Skin epidermis (tissue), 12 donors: ENCODE data around the gene SLC2A8.

Experiments
- H3K27ac ChIP-seq, 21 experiments: fragments of 200-600 bp; sonication (generic) in 11 of 21; one replicate each; pipeline ENCODE4 v1.5.0; 2020; ENCODE audit warnings: mild to moderate bottlenecking in 3 of 21, inconsistent platforms in 2 of 21, moderate library complexity in 2 of 21
- H3K4me3 ChIP-seq, 7 experiments: fragments of 200-600 bp; sonication (generic) in 2 of 7; one replicate each; pipeline ENCODE4 v1.5.0; 2020; ENCODE audit warnings: inconsistent platforms in 2 of 7, mild to moderate bottlenecking in 2 of 7, moderate library complexity in 1 of 7

SLC2A8 gene

DNA sequence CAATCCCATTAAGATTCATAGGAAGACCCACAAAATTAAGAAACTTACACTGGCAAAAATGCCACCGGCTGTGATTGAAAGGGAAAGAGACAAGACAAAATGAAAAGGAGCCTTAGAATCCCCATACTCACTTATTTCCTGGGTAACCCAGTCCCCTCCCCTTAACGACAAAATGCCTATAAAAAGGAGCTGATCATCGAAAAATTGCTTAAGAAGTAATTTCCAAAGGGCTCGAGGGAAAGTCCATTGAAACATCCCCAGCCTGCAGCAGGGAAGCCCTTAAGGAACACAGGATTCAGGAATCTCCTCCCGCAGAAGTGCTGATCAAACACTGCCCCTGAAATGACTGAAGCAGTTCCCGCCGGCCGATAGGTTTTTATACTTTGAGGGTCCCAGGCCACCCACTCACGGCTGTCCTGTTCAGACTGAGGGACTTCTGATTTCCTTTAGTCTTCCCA lies 26.5 kb downstream of the SLC2A8 start:
- Histone ChIP-seq H3K4me3 (peak overlapping the region; percentile 55 to 91 (median 69)), H3K27ac (peak overlapping the region in 20 of 21 experiments; percentile 80 to 93 (median 91))

DNA sequence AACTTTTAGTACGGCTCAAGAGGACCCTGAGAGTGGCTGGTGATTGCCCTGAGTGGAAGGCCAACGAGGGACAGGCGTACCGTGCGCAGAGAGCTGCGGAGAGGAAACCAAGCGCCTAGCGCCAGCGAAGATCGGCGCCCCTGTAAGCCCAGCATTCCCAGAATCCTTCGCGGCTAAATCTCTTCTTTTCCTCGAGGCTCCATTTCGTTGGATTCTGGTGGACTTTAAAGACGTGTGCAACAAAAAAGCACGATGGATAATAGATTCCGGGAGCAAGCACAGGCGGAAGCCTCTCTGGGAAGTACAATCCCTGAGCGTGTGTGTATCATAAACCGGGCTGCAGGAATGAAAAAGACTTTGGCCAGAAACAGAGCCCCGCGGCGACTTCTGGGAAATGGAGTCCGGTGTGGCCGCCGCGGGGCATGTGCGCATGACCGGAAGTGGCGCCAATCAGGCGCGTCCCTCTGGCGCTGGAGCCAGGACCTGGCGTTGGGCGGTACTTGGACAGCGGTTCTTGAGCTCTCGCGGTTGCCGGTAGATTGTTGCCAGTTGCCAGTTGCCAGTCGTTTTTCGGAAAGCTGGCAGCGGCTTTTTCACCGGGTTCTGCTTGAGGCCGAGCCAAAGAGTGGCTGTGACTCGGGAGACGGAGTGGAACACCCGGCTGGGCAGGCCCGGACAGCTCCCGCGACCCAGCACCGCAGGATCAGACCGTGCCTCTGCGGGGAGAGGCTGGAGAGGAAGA lies 27.1 kb downstream of the SLC2A8 start, which contains the start of gene ZNF79:
Gene ZNF79 (plus strand): TSS at position 449 of the 742 bp plus-strand sequence. CDS start 406 bp downstream, outside the sequence.
- Histone ChIP-seq H3K27ac (peak within 1 kb of the TSS; percentile 31 to 93 (median 91)), H3K4me3 (peak within 1 kb of the TSS; percentile 55 to 91 (median 69))

DNA sequence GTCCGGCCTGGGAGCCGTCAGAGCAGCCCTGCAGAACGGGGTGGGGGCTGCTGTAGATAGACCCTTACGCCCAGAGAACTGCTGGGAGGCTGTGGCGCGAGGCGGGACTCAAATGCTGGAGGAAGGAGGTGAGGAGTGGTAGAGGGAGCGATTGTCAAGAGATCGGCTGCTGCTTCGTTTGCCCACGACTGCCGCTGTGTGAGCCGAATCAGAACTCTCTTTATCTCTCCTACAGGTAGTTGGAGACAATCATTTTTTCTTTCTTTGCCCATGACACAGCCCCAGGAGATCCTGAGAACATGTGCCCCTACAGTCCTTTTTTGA lies 27.7 kb downstream of the SLC2A8 start:
- Histone ChIP-seq H3K4me3 (peak overlapping the region; percentile 55 to 91 (median 69)), H3K27ac (peak overlapping the region; percentile 31 to 93 (median 91))

GRCh38 chr9:127426756-127427155 lies 29.8 kb downstream of the SLC2A8 start:
- no peak overlapping the region for H3K4me3 ChIP-seq
- no peak overlapping the region for H3K27ac ChIP-seq

- no peak overlapping the region for H3K4me3 ChIP-seq
- H3K27ac ChIP-seq: no peak overlapping the region
These were observed 31.4 kb downstream of the SLC2A8 start for GRCh38 chr9:127428348-127428747.

- H3K27ac ChIP-seq: no peak overlapping the region
- H3K4me3 ChIP-seq: no peak overlapping the region
These were observed 33.4 kb downstream of the SLC2A8 start for GRCh38 chr9:127430415-127430814.

GRCh38 chr9:127437497-127438264 lies 40.7 kb downstream of the SLC2A8 start:
- H3K4me3 ChIP-seq: no peak overlapping the region
- H3K27ac ChIP-seq: peak overlapping the region in 2 of 21 experiments; percentile 36 to 61

GRCh38 chr9:127438394-127438793 lies 41.4 kb downstream of the SLC2A8 start:
- no peak overlapping the region for H3K4me3 ChIP-seq
- no peak overlapping the region for H3K27ac ChIP-seq

- Histone ChIP-seq H3K4me3 (no peak overlapping the region), H3K27ac (peak overlapping the region in 1 of 21 experiments; percentile 18)
These were observed 47.4 kb downstream of the SLC2A8 start for GRCh38 chr9:127444283-127444920.

GRCh38 chr9:127444921-127445850 lies 48.2 kb downstream of the SLC2A8 start:
- H3K27ac ChIP-seq: peak overlapping the region in 1 of 21 experiments; percentile 10
- H3K4me3 ChIP-seq: no peak overlapping the region

- H3K4me3 ChIP-seq: no peak overlapping the region
- H3K27ac ChIP-seq: peak overlapping the region in 1 of 21 experiments; percentile 10
These were observed 49.1 kb downstream of the SLC2A8 start for GRCh38 chr9:127445851-127446712.

GRCh38 chr9:127446713-127447415 lies 49.9 kb downstream of the SLC2A8 start:
- no peak overlapping the region for H3K4me3 ChIP-seq
- H3K27ac ChIP-seq: no peak overlapping the region

GRCh38 chr9:127447416-127448111 lies 50.6 kb downstream of the SLC2A8 start:
- Histone ChIP-seq H3K4me3 (no peak overlapping the region), H3K27ac (no peak overlapping the region)

GRCh38 chr9:127448112-127448805 lies 51.3 kb downstream of the SLC2A8 start:
- Histone ChIP-seq H3K27ac (peak overlapping the region in 4 of 21 experiments; percentile 91 to 98 (median 96)), H3K4me3 (peak overlapping the region in 2 of 7 experiments; percentile 63 to 91)

DNA sequence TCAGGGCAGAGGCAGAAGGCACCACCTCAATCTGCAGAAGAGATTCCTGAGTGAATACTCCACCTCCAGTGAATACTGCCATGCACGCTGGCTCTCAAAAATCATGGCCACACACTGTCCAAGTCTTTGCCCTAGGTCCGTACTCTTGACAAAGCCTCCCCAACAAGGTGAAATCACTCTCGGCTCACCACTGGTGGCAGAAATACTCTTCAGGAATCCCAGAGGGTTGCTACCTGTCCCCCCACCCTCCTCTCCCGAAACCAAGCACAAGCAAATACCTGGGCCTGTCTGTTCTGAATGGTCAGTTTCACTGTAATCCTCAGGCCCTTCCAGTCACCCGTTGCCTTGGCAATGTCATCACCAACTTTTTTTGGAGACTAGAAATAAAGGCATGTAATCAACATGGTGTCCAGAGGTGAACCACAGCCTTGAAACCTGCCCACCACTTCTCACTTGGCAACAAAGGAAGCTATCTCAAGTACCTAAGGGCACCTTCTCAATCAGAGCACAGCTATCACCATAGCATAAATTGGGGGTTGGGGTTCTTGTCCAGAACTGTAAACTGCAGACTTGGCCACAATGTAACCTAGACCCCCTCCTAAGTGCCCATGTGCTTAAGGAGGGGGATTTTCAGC lies 52.5 kb downstream of the SLC2A8 start:
- peak overlapping the region; percentile 63 to 91 (median 85) for H3K4me3 ChIP-seq
- peak overlapping the region in 18 of 21 experiments; percentile 86 to 98 (median 94) for H3K27ac ChIP-seq

DNA sequence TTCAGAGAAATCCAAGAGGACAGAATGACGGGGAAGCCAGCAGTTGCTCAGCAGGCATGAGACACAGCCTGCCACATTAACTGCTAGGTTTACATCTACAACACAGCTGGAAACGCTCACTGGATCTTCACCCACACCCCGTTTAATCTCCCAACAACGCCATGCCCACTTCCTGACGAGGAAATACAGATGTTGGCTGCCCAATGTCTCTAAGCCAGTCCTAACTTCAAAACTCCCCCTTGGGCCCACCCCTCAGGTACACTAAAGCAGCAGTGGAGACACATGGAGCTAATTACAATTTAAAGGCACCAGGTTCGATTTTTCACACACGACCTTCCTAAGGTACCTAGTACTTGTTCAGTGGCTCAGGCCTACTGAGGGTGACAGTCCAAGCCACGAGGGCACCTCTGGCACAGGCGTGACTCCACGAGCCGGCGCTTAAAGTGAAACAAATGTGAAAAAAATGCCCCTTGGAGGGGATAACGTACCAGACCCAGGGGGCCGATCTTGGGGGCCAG lies 53.3 kb downstream of the SLC2A8 start:
- peak overlapping the region; percentile 68 to 98 (median 94) for H3K27ac ChIP-seq
- peak overlapping the region; percentile 63 to 91 (median 85) for H3K4me3 ChIP-seq
